Parathyroid adenoma (tissue), 2 donors: ENCODE measurements around the gene ELMO2.

ENCODE experiments used
- H2AFZ ChIP-seq: fragments of 300-600 bp; sonication (generic); one replicate; pipeline ENCODE4 v1.7.0; 2017; ENCODE audit warnings: antibody characterized with exemption, mild to moderate bottlenecking
- H3K27ac ChIP-seq: fragments of 300-600 bp; sonication (generic); one replicate; pipeline ENCODE4 v1.7.0; 2017
- H3K27me3 ChIP-seq: fragments of 300-600 bp; sonication (generic); one replicate; pipeline ENCODE4 v1.7.0; 2017; ENCODE audit warnings: low read length; ENCODE audit not compliant: control insufficient read depth, insufficient read depth
- H3K36me3 ChIP-seq: fragments of 300-600 bp; sonication (generic); one replicate; pipeline ENCODE4 v1.7.0; 2017; ENCODE audit warnings: low read length; ENCODE audit not compliant: control insufficient read depth, insufficient read depth
- H3K4me1 ChIP-seq: fragments of 300-600 bp; sonication (generic); one replicate; pipeline ENCODE4 v1.7.0; 2017; ENCODE audit warnings: control low read depth
- H3K4me2 ChIP-seq: fragments of 300-600 bp; sonication (generic); one replicate; pipeline ENCODE4 v1.7.0; 2017; ENCODE audit warnings: low read length
- H3K4me3 ChIP-seq: fragments of 300-600 bp; sonication (generic); one replicate; pipeline ENCODE4 v1.7.0; 2017; ENCODE audit warnings: low read depth, low read length
- H3K79me2 ChIP-seq: fragments of 300-600 bp; sonication (generic); one replicate; pipeline ENCODE4 v1.7.0; 2017; ENCODE audit warnings: control low read depth
- H3K9ac ChIP-seq: fragments of 300-600 bp; sonication (generic); one replicate; pipeline ENCODE4 v1.7.0; 2017; ENCODE audit warnings: mild to moderate bottlenecking
- H3K9me3 ChIP-seq: fragments of 300-600 bp; sonication (generic); one replicate; pipeline ENCODE4 v1.7.0; 2017; ENCODE audit warnings: low read length; ENCODE audit not compliant: control insufficient read depth
- TF ChIP-seq, protein P1 (sequence below): fragments of 300-600 bp; sonication (generic); IDR thresholded peaks from one replicate; pipeline ENCODE4 v1.7.0; 2017; ENCODE audit warnings: antibody characterized with exemption, mild to moderate bottlenecking
- donor health status: primary hyperparathyroidism.

ELMO2 gene

DNA sequence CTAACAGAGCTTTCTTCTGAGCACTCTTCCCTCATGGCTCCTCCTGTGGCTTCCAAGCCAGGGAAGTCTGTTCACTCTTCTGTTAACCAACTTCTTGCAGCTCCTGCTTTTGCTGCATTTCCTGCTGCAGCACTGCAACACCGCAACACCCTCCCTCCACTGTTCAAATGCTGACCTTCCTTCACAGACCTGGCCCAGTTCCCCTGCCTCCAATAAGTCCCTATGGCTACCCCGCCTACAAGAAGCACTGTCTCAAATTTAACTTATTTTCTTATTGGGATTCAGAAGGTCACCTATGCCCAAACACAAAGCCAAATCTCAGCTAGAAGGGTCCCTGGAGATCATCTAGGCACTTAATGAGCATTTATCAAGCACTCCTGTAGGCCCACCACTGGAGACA, 44.6 kb downstream of the ELMO2 start:
- Histone ChIP-seq H3K9ac (no peak overlapping the region), H3K79me2 (peaks cover 2% of the 10 kb centered on the region), H3K4me1 (peaks cover 21% of the 10 kb centered on the region), H2AFZ (no peak overlapping the region), H3K27ac (no peak overlapping the region), H3K27me3 (no peaks in the 10 kb centered on the region), H3K36me3 (no peaks in the 10 kb centered on the region), H3K4me2 (no peak overlapping the region), H3K4me3 (no peak overlapping the region), H3K9me3 (no peaks in the 10 kb centered on the region)
- TF ChIP-seq, protein P1, sequence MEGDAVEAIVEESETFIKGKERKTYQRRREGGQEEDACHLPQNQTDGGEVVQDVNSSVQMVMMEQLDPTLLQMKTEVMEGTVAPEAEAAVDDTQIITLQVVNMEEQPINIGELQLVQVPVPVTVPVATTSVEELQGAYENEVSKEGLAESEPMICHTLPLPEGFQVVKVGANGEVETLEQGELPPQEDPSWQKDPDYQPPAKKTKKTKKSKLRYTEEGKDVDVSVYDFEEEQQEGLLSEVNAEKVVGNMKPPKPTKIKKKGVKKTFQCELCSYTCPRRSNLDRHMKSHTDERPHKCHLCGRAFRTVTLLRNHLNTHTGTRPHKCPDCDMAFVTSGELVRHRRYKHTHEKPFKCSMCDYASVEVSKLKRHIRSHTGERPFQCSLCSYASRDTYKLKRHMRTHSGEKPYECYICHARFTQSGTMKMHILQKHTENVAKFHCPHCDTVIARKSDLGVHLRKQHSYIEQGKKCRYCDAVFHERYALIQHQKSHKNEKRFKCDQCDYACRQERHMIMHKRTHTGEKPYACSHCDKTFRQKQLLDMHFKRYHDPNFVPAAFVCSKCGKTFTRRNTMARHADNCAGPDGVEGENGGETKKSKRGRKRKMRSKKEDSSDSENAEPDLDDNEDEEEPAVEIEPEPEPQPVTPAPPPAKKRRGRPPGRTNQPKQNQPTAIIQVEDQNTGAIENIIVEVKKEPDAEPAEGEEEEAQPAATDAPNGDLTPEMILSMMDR = no peak

DNA sequence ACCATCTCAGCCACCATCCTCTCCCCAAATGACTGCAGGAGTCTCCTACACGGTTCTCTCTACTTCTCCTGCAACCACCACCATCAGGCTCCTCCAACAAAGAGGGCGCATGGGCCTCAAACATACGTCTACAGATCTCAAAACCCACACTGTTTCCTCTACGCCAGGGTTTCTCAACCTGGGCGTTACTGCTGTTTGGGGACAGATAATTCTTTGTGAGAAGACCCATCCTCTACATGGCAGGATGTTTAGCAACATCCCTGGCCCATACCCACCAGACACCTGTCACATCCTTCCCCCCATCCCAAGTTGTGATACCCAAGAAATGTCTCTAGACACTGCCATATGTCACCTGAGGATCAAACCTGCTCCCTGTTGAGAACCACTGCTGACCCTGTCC, 45.0 kb downstream of the ELMO2 start:
- Histone ChIP-seq H3K36me3 (no peaks in the 10 kb centered on the region), H3K9ac (no peak overlapping the region), H3K27ac (no peak overlapping the region)

DNA sequence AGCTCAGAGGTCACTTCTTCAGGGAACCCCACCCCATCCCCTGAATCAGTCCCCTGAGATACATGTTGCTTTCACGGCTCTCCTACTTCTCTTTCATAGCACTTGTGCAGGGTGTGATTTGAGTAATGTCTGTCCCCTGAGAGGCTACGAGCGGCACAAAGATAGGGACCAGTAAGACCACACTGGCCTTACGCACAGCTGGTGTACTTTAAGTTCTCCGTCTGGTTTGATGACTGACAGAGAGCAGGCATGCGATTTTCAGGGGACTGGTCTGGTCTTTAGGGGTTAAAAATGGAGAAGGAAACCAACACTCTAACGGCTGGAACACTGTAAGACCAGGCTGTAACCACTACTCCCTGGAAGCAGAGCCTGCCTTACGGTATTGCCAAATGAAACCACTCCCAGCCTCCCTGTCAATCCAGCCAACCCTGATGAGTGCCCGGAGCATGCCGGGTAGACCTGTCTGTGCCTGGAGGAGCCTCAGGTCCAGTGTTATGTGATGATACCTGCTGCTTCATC, 47.1 kb downstream of the ELMO2 start:
- H3K4me1 ChIP-seq = peaks cover 17% of the 10 kb centered on the region
- TF ChIP-seq, protein P1 = no peak
- no peaks in the 10 kb centered on the region for H3K36me3 ChIP-seq

More for the DNA sequence above, 45.0 kb downstream of the ELMO2 start:
- Histone ChIP-seq H2AFZ (no peak overlapping the region), H3K4me1 (peaks cover 24% of the 10 kb centered on the region), H3K9me3 (no peaks in the 10 kb centered on the region), H3K4me2 (no peak overlapping the region), H3K4me3 (no peak overlapping the region), H3K27me3 (no peaks in the 10 kb centered on the region), H3K79me2 (peaks cover 2% of the 10 kb centered on the region)
- TF ChIP-seq, protein P1 = no peak

DNA sequence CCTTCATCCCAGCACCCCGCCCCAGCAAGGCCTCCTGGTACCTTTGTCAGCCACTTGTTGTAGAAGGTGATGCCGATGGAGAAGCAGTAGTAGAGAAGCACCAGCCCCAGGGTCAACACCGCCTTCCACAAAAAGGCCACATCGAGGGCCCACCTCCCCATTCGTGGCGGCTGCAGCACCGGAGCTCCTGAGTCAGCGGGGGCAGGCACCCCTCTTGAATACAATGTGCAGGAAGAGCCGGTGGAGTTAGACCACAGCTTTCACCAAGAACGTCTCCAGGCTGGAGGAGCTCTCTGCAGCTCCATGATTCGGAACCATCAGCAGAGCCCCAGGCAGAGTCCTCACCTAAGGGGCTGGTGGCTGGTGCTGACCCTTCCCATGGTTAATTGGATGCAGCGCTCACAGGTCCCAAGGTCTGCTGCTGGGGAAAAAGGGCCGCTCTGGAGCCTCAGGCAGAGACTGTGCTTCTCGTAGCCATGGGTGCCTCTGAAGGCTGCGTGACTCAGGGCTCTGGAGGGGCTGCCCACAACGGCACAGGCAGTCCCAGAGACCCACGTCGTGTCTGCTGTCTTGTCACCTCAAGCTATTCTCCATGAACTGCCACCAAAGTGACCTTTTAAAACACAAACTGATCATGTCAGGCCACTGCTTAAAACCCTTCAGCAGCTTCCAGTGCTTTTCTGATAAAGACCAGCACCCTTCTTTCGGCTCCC, 47.9 kb downstream of the ELMO2 start:
- Histone ChIP-seq H2AFZ (no peak overlapping the region), H3K36me3 (no peaks in the 10 kb centered on the region), H3K27ac (no peak overlapping the region), H3K4me1 (peaks cover 17% of the 10 kb centered on the region), H3K4me2 (no peak overlapping the region), H3K9ac (no peak overlapping the region), H3K4me3 (no peak overlapping the region), H3K9me3 (no peaks in the 10 kb centered on the region), H3K27me3 (no peaks in the 10 kb centered on the region), H3K79me2 (no peaks in the 10 kb centered on the region)
- TF ChIP-seq, protein P1 = no peak

More for the DNA sequence above, 47.1 kb downstream of the ELMO2 start:
- H3K4me2 ChIP-seq = no peak overlapping the region
- H3K4me3 ChIP-seq = no peak overlapping the region
- no peak overlapping the region for H3K27ac ChIP-seq
- H3K79me2 ChIP-seq = peaks cover 2% of the 10 kb centered on the region
- H2AFZ ChIP-seq = no peak overlapping the region
- no peaks in the 10 kb centered on the region for H3K27me3 ChIP-seq
- H3K9ac ChIP-seq = no peak overlapping the region
- no peaks in the 10 kb centered on the region for H3K9me3 ChIP-seq

DNA sequence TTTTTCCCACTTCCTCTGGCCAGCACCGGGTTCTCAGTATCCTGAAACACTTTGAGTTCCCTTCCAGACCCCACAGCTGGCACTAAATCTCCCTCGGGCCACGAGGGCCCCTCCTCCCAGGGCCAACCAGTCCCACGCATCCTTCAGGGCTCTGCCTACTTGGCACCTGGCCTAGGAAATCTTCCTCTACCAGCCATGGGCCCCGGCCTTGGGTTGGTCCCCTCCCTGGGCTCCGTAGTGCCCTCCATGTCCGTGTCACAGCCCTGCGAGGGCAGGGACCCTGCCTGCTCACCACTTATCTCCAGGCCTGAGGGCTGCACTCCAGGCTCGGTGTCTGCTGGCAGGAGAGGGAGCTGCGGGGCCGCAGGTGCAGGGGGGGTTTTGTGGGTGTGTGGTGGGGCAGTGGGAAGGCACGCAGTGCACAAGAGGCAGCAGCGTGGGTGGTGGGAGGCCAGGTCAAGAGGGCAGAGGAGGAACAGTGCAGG, 49.3 kb downstream of the ELMO2 start:
- H3K27ac ChIP-seq = peak overlapping the region; percentile 60
- H3K36me3 ChIP-seq = no peaks in the 10 kb centered on the region
- no peaks in the 10 kb centered on the region for H3K27me3 ChIP-seq
- no peak overlapping the region for H3K4me2 ChIP-seq
- H3K9me3 ChIP-seq = no peaks in the 10 kb centered on the region
- H3K4me1 ChIP-seq = peaks cover 11% of the 10 kb centered on the region
- no peak overlapping the region for H3K9ac ChIP-seq
- TF ChIP-seq, protein P1 = no peak
- H2AFZ ChIP-seq = no peak overlapping the region
- H3K79me2 ChIP-seq = no peaks in the 10 kb centered on the region
- H3K4me3 ChIP-seq = no peak overlapping the region
